OCI-LY1 (cell line): Measurements from ENCODE around the gene MCM7.

ENCODE experiments used
- EZH2 ChIP-seq: fragments of 200-600 bp; sonication (generic), shearing (Covaris generic); IDR thresholded peaks from 2 replicates; pipeline ENCODE4 v1.8.0; 2017; ENCODE audit warnings: borderline replicate concordance, mixed run types, mild to moderate bottlenecking, antibody characterized with exemption, low read length, moderate library complexity, mixed read lengths
- TF ChIP-seq, protein P1 (sequence below): fragments of 200-600 bp; sonication (generic), shearing (Covaris generic); IDR thresholded peaks from 2 replicates; pipeline ENCODE4 v1.5.1; 2017; ENCODE audit warnings: mild to moderate bottlenecking, antibody characterized with exemption, low read length, moderate library complexity, mixed read lengths

DNA sequence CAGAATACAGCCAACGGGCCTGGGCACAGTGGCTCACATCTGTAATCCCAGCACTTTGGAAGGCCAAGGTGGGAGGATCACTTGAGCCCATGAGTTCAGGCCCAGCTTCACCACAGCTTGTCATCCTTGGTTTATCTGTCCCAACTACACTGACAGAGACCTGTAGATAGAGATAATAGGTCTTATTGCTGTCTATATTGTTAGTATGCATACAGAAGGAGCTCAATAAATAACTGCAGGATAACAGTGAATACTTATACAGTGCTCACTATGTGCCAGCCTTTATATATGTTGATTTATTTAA lies 19.5 kb upstream of the MCM7 start:
- TF ChIP-seq, protein P1, sequence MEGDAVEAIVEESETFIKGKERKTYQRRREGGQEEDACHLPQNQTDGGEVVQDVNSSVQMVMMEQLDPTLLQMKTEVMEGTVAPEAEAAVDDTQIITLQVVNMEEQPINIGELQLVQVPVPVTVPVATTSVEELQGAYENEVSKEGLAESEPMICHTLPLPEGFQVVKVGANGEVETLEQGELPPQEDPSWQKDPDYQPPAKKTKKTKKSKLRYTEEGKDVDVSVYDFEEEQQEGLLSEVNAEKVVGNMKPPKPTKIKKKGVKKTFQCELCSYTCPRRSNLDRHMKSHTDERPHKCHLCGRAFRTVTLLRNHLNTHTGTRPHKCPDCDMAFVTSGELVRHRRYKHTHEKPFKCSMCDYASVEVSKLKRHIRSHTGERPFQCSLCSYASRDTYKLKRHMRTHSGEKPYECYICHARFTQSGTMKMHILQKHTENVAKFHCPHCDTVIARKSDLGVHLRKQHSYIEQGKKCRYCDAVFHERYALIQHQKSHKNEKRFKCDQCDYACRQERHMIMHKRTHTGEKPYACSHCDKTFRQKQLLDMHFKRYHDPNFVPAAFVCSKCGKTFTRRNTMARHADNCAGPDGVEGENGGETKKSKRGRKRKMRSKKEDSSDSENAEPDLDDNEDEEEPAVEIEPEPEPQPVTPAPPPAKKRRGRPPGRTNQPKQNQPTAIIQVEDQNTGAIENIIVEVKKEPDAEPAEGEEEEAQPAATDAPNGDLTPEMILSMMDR, result no peak
- no peak for TF ChIP-seq EZH2
